Measurements from ENCODE around the gene LGMN.
"Not testable (repeated sequence)": the region's sequence is repeated elsewhere in the genome, so short reads cannot be mapped to it uniquely, and the experiment has no call there.

LGMN gene

GRCh38 chr14:92763666-92764631 is 15.5 kb upstream of the LGMN start:
- not testable (repeated sequence) for DNase-seq (ENCODE audit: low read depth in 1 of 2, low spot score in 1 of 2)

DNA sequence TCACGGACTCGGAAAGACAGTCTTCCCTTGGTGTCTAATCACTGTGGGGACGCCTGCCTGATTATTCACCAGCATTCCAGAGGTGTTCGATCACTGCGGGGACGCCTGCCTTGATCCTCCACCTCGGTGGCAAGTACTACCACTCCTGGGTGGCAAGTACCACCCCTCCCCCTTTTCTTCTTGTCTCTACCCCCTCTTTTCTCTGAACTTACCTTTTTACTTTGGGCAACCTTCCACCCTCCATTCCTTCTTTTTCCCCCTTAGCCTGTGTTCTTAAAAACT is 12.0 kb upstream of the LGMN start:
- DNase-seq (ENCODE audit: low read depth in 1 of 2, low spot score in 1 of 2): no peak

GRCh38 chr14:92759679-92760523 is 11.5 kb upstream of the LGMN start:
- no peak for DNase-seq (ENCODE audit: low read depth in 1 of 2, low spot score in 1 of 2)

- DNase-seq (ENCODE audit: low read depth in 1 of 2, low spot score in 1 of 2): no peak
Measured at GRCh38 chr14:92759300-92759678, 10.9 kb upstream of the LGMN start.

DNA sequence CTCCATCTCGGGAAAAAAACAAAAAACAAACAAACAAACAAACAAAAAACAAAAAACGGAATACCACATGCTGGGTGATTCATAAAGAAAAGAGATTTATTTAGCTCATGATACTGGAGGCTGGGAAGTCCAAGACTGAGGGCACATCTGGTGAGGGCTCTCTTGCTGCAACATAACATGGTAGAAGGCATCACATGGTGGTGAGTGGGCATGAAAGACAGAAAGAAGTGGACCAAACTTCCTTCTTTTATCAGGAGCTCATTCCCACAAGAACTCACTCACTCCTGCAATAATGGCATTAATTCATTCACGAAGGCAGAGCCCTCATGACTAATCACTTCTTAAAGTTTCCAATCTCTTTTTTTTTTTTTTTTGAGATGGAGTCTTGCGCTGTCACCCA is 8.0 kb upstream of the LGMN start:
- DNase-seq (ENCODE audit: low read depth in 1 of 2, low spot score in 1 of 2): no peak

- no peak for DNase-seq (ENCODE audit: low read depth in 1 of 2, low spot score in 1 of 2)
Measured at GRCh38 chr14:92755495-92755894, 7.1 kb upstream of the LGMN start.

DNA sequence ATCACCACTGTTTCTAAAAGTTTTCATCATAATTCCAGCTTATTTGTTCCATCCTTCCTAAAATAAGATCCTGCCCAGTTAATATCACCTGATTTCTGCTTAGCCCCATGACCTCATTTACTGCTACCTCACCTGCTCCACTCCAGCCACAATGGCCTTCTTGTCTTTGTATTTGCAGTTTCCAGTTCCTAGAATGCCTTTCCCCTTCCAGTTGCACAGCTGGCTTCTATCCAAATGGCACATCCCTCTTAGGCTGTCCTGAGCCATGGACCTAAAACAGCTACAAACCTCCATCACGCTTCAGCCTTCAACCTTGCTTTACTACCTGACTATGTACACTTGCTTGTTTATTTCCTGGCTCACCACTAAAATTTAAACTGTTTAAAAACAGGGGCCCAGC is 6.5 kb upstream of the LGMN start:
- no peak for DNase-seq (ENCODE audit: low read depth in 1 of 2, low spot score in 1 of 2)

DNA sequence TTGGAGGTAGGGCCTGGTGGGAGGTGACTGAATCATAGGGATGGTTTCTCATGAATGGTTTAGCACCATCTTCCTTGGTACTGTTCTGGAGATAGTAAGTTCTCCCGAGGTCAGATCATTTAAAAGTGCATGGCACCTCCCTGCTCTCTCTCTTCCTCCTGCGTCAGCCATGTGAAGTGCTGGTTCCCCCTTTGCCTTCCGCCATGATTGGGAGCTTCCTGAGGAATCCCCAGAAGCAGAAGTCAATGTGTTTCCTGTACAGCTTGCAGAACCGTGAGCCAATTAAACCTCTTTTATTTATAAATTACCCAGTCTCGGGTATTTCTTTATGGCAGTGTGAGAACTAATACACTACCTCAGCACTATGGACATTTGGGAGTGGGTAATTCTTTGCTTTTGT is 4.8 kb upstream of the LGMN start:
- DNase-seq (ENCODE audit: low read depth in 1 of 2, low spot score in 1 of 2): no peak

- DNase-seq (ENCODE audit: low read depth in 1 of 2, low spot score in 1 of 2): no peak
Measured at GRCh38 chr14:92751819-92752218, 3.4 kb upstream of the LGMN start.

DNA sequence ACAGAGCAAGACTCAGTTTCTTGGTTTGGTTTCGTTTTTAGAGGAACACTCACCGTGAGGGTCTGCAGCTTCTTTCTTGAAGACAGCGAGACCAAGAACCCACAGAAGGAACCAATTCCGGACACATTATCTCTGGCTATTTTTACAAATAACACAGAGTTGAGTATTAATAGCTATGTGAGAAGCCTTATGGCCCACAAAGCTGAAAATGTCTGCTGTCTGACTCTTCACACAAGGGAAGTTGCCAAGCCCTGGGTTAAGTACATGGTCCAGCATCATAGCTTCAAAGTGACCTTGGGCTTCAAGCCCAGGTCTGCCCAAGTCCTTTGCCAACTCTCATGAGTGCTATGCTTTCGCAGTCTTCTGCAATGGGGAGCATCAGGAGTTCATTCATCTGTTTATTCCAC is 2.6 kb upstream of the LGMN start:
- DNase-seq (ENCODE audit: low read depth in 1 of 2, low spot score in 1 of 2): no peak

DNA sequence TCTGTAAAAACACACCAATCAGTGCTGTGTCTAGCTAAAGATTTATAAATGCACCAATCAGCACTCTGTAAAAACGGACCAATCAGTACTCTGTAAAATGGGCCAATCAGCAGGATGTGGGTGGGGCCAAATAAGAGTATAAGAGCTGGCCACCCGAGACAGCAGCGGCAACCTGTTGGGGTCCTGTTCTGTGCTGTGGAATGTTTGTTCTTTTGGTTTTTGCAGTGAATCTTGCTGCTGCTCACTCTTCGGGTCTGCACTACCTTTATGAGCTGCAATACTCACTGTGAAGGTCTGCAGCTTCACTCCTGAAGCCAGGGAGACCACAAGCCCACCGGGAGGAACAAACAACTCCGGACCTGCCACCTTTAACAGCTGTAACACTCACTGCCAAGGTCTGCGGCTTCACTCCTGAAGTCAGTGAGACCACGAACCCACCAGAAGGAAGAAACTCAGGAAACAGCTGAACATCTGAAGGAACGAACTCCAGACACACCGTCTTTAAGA is 1.8 kb upstream of the LGMN start:
- DNase-seq (ENCODE audit: low read depth in 1 of 2, low spot score in 1 of 2): not testable (repeated sequence)

DNA sequence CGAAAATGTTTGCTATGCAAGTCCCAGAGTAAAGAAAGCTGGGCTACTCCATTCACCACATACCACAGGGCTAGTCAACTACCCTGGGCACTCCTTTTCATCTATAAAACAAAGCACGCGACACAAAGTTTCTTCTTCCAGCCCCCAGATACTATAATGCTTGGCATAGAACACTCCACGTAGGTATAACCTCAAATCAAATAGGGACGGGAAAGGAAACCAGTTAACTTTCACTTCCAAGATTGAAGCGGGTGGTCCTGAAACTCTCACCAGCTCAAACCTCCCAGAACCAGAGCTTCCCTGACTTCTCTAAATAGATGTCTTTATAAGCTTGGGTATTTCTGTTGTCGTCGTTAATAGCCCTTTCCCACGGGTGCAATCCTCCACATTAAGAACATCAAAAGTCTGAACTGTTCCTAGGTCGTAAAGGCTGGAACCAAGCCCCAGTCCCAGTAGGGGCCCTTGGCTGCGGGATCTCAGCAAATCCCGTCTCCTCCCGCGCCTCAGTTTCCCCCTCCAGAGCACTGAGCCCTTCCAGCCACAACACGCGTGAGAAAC is 647 bp downstream of the LGMN start:
- DNase-seq (ENCODE audit: low read depth in 1 of 2, low spot score in 1 of 2): no peak

GRCh38 chr14:92744198-92744597 is 4.2 kb downstream of the LGMN start:
- no peak for DNase-seq (ENCODE audit: low read depth in 1 of 2, low spot score in 1 of 2)

DNA sequence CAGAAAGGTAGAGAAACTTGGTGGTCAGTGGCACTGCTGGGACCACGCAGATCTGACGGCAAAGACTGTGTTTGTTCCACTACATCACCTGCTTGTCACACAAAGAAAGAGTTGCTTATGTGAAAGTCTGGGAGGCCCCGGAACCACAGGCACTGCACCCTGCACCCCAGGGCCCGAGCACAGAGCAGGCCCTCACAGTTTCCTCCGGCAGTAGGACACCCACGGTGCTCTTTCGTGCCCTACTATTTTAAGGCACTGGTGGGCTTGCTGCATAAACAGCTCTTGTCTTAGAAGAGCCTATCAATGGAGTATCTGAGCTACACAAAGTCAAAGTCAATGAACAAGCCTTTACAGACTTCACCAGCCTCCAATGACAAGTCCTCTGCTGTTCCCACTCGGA is 8.0 kb downstream of the LGMN start:
- DNase-seq (ENCODE audit: low read depth in 1 of 2, low spot score in 1 of 2): no peak

DNA sequence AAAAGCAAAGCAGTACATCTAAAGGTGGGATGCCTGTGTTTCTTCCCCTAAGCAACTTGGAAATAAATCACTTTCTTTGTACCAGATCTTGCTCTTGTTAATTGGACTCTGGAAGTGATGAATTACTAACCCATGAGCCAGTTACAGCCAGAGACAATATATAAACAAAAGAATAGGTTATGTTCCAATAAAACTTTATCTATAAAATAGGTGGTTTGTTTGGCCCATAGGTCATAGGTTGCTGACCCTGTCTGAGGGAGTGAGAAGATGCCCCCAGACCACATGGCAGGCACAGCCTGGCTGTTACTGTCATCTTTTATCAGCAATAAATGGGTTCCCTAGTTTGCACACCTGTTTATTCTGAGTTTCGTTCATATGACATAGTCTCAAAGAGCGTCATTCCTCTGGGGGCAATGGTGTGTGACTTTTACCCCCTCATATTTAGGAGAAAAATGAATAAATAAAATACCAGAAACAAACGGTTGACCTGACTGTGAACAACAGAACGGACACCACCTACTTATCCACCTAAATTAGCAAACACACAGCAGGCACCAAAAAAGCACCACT is 10.7 kb downstream of the LGMN start:
- no peak for DNase-seq (ENCODE audit: low read depth in 1 of 2, low spot score in 1 of 2)

DNA sequence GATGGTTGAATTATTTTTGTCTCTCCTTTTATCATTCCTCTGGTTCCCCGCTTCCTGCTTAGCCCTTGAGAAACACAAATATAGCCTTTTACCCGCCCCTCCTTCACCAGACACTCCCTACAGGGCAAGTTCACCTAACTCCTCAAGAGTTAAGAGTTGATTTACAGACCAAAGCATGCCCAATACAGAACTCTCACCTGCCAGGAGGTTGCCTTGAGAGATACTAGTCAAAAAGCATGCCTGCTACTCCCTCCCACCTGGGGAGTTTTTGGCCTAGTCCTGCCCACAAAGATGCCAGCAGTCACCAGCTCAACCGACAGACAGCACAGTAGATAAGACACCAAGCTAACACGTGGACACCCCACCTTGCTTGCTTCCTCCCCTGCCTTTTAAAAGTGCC is 11.2 kb downstream of the LGMN start:
- no peak for DNase-seq (ENCODE audit: low read depth in 1 of 2, low spot score in 1 of 2)

DNA sequence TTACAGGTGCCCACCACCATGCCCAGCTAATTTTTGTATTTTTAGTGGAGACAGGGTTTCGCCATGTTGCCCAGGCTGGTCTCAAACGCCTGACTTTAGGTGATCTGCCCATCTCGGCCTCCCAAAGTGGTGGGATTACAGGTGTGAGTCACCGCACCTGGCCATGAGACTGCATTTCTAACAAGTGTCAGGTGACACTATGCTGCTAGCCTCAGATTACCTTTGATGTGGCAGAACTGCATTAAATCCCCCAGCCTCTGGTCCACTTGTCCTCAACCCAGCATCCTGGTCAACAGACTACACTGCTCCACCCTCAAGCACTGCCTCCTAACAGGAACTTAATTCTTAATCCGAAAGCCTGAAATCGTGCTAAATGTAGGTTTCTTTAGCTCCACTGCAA is 13.1 kb downstream of the LGMN start:
- DNase-seq (ENCODE audit: low read depth in 1 of 2, low spot score in 1 of 2): no peak

- DNase-seq (ENCODE audit: low read depth in 1 of 2, low spot score in 1 of 2): no peak
Measured at GRCh38 chr14:92734618-92735017, 13.8 kb downstream of the LGMN start.

GRCh38 chr14:92733007-92733406 is 15.4 kb downstream of the LGMN start:
- no peak for DNase-seq (ENCODE audit: low read depth in 1 of 2, low spot score in 1 of 2)

GRCh38 chr14:92731622-92732115 is 16.8 kb downstream of the LGMN start:
- DNase-seq (ENCODE audit: low read depth in 1 of 2, low spot score in 1 of 2): no peak

DNA sequence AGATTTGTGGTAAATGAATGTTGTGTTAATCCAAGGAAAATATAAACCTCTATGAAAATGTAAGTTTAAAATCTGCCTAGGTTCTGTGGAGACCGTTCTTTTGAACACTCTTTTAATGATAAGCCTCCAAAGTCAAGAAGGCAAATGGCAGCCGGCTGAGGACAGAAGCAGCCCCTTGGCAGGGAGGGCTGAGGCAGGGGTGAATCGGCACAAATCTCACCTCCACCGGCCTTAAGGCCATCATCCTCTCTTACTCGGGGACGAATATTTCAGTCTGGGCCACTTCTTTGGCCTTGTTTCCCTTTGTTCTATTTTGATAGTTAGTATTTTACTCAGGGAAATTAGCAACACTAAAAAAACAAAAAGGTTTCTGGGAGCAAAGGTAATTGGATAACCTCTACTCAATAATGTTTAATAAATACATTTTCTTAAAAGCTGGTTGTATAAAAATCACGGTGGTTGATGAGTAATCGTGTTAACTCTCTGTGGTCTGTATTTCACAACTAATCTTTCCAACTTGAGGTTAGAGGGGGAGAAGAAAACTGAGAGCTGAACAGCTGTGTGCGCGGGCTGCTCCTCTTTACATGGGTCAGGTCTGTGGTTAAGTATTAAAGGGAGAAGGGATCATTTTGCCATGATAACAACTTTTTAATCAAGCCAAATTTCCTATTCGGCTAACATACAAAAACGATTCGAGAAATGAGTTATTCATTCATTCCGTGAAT is 18.6 kb downstream of the LGMN start:
- DNase-seq (ENCODE audit: low read depth in 1 of 2, low spot score in 1 of 2): no peak

All from activated T-helper 1 cell treated with anti-CD3 and anti-CD28 coated beads, Interleukin-2, amount 50 U/mL, for 16 hours (primary cell).